WI38 (cell line): ENCODE measurements around the gene SYNGAP1.
"Not testable (repeated sequence)": the region's sequence is repeated elsewhere in the genome, so short reads cannot be mapped to it uniquely, and the experiment has no call there.

Source experiments
- H3K4me3 ChIP-seq: 2 replicates; pipeline ENCODE4 v1.5.1; 2011; ENCODE audit warnings: low read depth, mild to moderate bottlenecking, control low read depth, low read length
- TF ChIP-seq, protein P1 (sequence below): IDR thresholded peaks from 2 replicates; pipeline ENCODE4 v1.5.1; 2012; ENCODE audit warnings: low read depth, mild to moderate bottlenecking, control low read depth, low read length

SYNGAP1 gene

GRCh38 chr6:33419580-33420490 lies at the start of gene SYNGAP1:
Gene SYNGAP1, plus strand, starts transcription at chr6:33420065. Its CDS starts 200 bp downstream, at chr6:33420265.
- TF ChIP-seq, protein P1, sequence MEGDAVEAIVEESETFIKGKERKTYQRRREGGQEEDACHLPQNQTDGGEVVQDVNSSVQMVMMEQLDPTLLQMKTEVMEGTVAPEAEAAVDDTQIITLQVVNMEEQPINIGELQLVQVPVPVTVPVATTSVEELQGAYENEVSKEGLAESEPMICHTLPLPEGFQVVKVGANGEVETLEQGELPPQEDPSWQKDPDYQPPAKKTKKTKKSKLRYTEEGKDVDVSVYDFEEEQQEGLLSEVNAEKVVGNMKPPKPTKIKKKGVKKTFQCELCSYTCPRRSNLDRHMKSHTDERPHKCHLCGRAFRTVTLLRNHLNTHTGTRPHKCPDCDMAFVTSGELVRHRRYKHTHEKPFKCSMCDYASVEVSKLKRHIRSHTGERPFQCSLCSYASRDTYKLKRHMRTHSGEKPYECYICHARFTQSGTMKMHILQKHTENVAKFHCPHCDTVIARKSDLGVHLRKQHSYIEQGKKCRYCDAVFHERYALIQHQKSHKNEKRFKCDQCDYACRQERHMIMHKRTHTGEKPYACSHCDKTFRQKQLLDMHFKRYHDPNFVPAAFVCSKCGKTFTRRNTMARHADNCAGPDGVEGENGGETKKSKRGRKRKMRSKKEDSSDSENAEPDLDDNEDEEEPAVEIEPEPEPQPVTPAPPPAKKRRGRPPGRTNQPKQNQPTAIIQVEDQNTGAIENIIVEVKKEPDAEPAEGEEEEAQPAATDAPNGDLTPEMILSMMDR = no peak
- peak within 1 kb of the TSS; percentile 61 for H3K4me3 ChIP-seq

- H3K4me3 ChIP-seq = not testable (repeated sequence)
These were observed 48.0 kb upstream of the SYNGAP1 start for GRCh38 chr6:33371901-33372300.

DNA sequence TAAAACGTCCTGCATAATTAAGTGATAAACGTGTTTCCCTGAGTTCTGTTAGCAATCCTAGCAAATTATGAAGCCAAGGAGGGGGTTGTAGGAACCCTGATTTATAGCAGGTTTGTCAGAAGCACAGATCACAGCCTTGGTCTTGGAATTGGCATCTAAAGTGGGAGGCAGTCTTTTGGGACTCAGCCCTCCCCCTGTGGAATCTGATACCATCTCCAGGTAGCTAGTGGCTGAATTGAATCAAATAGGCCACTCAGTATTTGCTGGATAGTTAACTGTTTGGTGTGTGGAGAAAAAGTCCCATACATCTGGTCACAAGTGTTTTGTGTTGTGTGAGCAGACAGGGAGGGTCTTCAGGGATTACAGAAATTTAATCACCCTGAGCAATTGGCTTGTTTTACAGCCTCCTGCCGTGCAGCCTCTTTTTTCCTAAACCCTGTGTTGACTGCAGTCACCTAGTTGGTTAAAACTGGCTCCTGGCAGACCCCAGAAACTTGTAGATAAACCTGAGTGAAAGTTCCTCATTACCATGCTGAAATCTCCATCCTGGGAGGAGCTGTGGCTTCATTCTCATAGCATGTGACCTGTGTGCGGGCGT lies 47.2 kb upstream of the SYNGAP1 start:
- TF ChIP-seq, protein P1 = no peak
- H3K4me3 ChIP-seq = no peak overlapping the region

- TF ChIP-seq, protein P1 = no peak
- H3K4me3 ChIP-seq = no peak overlapping the region
These were observed 45.6 kb upstream of the SYNGAP1 start for GRCh38 chr6:33373960-33374910.

DNA sequence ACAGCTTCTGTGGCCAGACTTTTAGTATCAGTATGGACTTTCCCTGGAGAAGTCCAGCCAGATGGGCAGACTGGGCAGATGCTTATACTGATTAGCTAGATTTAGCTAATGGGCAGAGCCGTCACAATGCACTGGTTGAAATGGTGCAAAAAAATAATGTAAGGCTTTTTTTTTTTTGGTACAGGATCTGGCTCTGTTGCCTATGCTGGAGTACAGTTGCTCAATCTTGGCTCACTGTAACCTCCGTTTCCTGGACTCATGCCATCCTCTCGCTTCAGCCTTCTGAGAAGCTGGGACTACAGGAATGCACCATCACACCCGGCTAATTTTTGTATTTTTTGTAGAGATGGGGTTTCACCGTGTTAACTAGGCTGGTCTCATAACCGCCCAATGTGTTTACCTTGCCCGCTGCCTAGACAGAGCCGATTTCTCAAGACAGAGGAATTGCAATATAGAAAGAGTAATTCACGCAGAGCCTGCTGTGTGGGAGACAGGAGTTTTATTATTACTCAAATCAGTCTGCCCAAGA lies 44.7 kb upstream of the SYNGAP1 start:
- H3K4me3 ChIP-seq = no peak overlapping the region

DNA sequence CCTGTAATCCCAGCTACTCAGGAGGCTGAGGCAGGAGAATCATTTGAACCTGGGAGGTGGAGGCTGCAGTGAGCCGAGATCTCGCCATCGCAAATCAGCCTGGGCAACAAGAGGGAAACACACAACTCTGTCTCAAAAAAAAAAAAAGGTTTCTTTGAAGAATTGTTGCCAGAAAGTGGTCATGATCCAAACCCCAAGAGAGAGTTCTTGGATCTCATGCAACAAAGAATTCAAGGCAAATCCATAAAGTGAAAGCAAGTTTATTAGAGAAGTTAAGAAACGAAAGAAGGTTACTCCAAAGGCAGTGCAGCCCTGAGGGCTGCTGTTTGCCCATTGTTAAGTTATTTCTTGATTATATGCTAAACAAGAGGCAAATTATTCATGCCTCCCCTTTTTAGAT lies 42.7 kb upstream of the SYNGAP1 start:
- no peak overlapping the region for H3K4me3 ChIP-seq

More for the DNA sequence above, 44.7 kb upstream of the SYNGAP1 start:
- TF ChIP-seq, protein P1 = no peak

DNA sequence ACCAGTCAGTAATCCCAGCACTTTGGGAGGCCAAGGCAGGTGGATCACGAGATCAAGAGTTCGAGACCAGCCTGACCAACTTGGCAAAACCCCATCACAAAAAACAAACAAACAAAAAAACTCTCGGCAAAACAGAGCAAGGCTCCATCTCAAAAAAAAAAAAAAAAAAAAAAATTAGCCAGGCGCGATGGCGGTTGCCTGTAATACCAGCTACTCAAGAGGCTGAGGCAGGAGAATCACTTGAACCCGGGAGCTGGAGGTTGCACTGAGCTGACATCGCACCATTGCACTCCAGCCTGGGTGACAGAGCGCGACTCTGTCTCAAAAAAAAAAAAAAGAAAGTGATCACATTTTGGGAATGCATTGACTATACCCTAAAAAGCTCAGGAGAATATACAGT lies 40.7 kb upstream of the SYNGAP1 start:
- not testable (repeated sequence) for H3K4me3 ChIP-seq

More for the DNA sequence above, 42.7 kb upstream of the SYNGAP1 start:
- TF ChIP-seq, protein P1 = no peak
